RWPE1 (cell line): ENCODE results near the gene FRMD4B.

Experiments used
- CTCF ChIA-PET: fragments of 350-600 bp; sonication (Branson Sonifier 250); formaldehyde crosslinking; extraction: SDS; loops from one replicate; lab custom pipeline; 2021; lab: Yijun Ruan, JAX
- POLR2A ChIA-PET: fragments of 400-600 bp; formaldehyde crosslinking; extraction: SDS; loops from one replicate; lab custom pipeline; 2020; ENCODE audit warnings: antibody characterized with exemption; ENCODE audit not compliant: low non-redundant PET; lab: Yijun Ruan, JAX
- DNase-seq: peaks from one replicate; pipeline ENCODE4 v3.0.0; 2012; ENCODE audit warnings: low spot score
- H3K27ac ChIP-seq: fragments of 450-650 bp; 2 replicates; pipeline ENCODE4 v1.5.1; 2017
- TF ChIP-seq, protein P1 (sequence below): fragments of 450-650 bp; conservative IDR thresholded peaks from 2 replicates; pipeline ENCODE4 v1.5.1; 2017; ENCODE audit warnings: low read depth, mild to moderate bottlenecking

Gene FRMD4B

DNA sequence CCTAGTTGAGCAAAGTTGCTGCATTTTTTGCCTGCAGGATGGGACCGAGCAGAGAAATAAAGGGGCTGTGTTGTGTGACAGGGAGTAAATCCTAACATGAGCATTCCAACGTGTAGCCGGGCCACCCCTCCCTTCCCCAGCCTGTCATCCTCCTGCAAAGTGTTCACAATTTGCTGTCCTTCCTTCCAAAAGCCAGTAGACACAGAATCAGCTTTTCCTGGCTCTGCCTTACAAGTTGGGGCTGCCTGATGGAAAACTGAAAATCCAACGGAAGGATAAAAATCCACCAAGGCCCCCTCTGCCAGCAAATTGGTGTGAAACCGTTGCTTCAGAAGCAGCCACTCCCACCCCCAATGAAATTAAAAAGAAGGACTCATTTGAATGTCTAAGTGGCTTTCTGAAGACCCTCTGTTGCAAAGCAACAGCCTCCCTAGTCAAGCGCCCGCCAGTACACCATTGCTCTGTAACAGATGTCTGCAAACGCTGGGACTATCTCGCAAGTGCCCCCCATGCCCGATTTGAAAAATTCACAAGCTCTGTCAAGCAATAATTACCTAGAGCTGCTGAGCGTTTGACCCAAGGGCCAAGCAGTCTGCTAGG lies 665 bp downstream of the FRMD4B start:
- DNase-seq = no peak
- H3K27ac ChIP-seq = peak overlapping the region; percentile 65
- ChIA-PET POLR2A (no interaction called here), CTCF (no interaction called here)
- TF ChIP-seq, protein P1, sequence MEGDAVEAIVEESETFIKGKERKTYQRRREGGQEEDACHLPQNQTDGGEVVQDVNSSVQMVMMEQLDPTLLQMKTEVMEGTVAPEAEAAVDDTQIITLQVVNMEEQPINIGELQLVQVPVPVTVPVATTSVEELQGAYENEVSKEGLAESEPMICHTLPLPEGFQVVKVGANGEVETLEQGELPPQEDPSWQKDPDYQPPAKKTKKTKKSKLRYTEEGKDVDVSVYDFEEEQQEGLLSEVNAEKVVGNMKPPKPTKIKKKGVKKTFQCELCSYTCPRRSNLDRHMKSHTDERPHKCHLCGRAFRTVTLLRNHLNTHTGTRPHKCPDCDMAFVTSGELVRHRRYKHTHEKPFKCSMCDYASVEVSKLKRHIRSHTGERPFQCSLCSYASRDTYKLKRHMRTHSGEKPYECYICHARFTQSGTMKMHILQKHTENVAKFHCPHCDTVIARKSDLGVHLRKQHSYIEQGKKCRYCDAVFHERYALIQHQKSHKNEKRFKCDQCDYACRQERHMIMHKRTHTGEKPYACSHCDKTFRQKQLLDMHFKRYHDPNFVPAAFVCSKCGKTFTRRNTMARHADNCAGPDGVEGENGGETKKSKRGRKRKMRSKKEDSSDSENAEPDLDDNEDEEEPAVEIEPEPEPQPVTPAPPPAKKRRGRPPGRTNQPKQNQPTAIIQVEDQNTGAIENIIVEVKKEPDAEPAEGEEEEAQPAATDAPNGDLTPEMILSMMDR = no peak

DNA sequence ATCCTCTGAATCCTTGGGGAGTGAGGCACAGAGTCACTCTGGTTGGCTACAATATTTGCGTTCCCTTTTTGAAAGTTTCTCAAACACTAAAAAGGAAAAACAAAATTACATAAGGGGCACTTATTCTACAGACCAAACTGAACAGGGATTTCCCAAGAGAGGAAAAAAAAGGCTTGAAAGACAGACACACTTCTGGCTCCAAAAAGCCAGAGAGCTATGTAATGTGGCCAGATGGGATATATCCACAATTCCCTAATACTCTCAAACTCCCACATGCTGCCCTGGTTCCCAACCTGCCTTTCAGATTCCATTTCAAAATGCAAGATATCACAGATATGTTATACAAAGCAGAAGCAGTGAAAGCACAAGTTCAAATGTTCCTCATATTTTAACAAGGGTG lies 1.6 kb downstream of the FRMD4B start:
- TF ChIP-seq, protein P1 = no peak
- DNase-seq = no peak
- ChIA-PET POLR2A (no interaction called here), CTCF (no interaction called here)
- H3K27ac ChIP-seq = no peak overlapping the region

DNA sequence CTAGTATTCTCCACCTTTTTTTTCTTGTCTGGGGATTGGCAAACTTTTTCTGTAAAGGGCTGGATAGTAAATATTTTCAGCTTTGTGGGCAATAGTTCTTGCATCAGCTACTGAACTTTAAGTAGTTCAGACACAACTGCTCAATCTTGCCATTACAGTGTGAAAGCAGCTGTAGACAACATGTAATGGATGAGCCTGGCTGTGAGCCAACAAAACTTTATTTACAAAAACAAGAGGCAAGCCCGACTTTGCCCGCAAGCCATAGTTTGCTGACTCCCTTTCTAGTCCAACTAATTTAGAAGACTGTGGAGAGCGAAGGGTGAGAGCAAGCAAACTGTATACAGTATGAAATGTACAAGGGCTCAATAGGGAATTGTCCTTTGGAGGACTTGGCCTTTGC lies 6.2 kb downstream of the FRMD4B start:
- peak overlapping the region; percentile 55 for H3K27ac ChIP-seq
- CTCF ChIA-PET = interaction anchor here (0.5 kb wide), 1 partner anchor 60 kb away, joined by 4 read pairs; no protein-coding TSS in a partner anchor
- no peak for DNase-seq
- POLR2A ChIA-PET = no interaction called here
- TF ChIP-seq, protein P1 = no peak

DNA sequence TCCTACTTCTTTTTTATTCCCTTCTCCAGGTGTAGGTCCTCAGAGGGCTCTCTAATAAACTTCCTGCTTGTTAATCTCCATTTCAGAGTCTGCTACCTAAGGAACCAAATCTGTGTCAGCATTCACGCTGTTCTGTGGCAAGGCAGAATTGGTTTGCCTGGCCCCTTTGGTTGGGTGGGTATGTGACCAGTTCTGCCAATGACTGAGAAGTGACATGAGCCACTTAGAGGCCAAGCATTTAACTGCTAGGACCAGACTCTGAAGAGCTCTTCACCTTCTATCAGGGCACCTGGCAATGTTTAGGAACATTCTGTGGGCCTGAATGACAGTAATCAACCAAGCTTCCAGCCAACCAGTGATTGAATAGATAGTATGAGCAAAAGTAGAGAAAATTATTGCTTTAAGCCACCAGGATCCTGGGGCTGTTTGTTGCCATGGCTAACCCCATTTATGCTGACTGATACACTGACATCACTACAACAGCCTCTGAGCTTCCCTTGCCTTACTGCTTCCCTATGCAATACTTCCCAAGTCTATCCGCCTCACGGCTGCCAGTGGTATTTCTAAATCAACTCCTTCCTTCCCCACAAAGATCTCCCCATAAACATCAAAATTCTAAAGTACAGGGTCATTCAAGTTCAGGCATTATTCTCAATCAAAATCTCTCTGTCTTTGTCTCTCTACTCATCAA lies 7.6 kb downstream of the FRMD4B start:
- no peak for DNase-seq
- POLR2A ChIA-PET = no interaction called here
- CTCF ChIA-PET = no interaction called here
- no peak overlapping the region; the same call in 1 of the 2 replicates for H3K27ac ChIP-seq
- TF ChIP-seq, protein P1 = no peak

DNA sequence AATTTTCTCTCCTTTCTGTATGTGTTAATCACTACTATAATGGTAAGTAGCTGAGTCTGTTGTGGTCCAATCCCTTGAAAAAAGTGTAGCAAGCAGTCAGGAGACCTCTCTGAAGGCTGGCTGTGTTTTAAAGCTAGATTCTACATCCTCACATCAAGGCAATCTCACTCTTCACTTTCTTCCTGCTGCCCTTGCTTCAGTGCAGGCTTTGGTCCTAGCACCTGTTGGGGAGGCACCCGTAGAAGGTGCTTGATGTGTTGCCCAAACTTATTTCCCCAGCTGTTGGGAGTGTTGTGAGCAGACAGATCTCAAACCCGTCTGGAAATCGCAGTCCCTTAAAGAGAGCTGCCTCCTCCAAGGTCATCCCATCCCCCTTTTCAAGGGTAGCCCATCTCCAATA lies 8.6 kb downstream of the FRMD4B start:
- ChIA-PET CTCF (interaction anchor here (0.6 kb wide), 1 partner anchor 15 kb away, joined by 3 read pairs; no protein-coding TSS in a partner anchor), POLR2A (no interaction called here)
- H3K27ac ChIP-seq = no peak overlapping the region; the same call in 1 of the 2 replicates
- DNase-seq = no peak
- TF ChIP-seq, protein P1 = no peak

DNA sequence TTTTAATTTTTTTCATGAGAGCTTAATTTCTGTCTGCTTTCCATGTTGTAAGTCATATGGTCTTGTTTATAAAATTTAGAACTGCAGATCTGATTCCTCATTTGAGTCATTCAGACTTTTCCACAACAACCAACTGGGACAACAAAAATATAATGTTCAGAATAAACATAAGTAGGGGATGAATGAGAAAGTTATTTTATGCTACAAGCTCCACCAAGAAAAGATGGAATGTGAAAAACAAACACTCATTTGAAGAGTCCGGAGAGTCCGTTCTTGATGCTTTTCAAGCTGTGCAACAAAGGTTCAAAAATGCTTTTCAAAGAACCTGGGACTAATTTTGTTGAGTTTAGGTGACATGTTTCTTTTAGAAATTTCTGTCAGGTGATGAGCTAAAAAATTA lies 9.2 kb downstream of the FRMD4B start:
- CTCF ChIA-PET = interaction anchor here (0.6 kb wide), 1 partner anchor 14 kb away, joined by 3 read pairs; no protein-coding TSS in a partner anchor
- TF ChIP-seq, protein P1 = no peak
- POLR2A ChIA-PET = no interaction called here
- H3K27ac ChIP-seq = no peak overlapping the region
- DNase-seq = no peak
